Upper lobe of right lung (tissue), 1 donor: ENCODE measurements around the gene SERPINI1. TPM values are rescaled to one million over a fixed set of nuclear protein-coding genes. Genes with fewer than 3 reads are reported as not detected.

Source experiments
- ATAC-seq: fragments of 200-7000 bp; cut with Tn5 transposase; one replicate; pipeline ENCODE4 v1.9.1; 2020; ENCODE audit warnings: mild to moderate bottlenecking, moderate library complexity
- DNase-seq: peaks from one replicate; pipeline ENCODE4 v3.0.0-alpha.2; 2020
- H3K27ac ChIP-seq: fragments of 200-600 bp; one replicate; pipeline ENCODE4 v1.8.0; 2022
- H3K27me3 ChIP-seq: fragments of 200-600 bp; one replicate; pipeline ENCODE4 v1.8.0; 2022; ENCODE audit warnings: mild to moderate bottlenecking
- H3K36me3 ChIP-seq: fragments of 200-600 bp; one replicate; pipeline ENCODE4 v1.8.0; 2022
- H3K4me1 ChIP-seq: fragments of 200-600 bp; one replicate; pipeline ENCODE4 v1.8.0; 2022
- H3K4me3 ChIP-seq: fragments of 200-600 bp; one replicate; pipeline ENCODE4 v1.8.0; 2022; ENCODE audit warnings: mild to moderate bottlenecking
- H3K9me3 ChIP-seq: fragments of 200-600 bp; one replicate; pipeline ENCODE4 v1.8.0; 2022
- CTCF ChIP-seq: fragments of 200-600 bp; IDR thresholded peaks from one replicate; pipeline ENCODE4 v1.8.0; 2022; ENCODE audit warnings: antibody characterized with exemption
- intact Hi-C: fragments of 100-400 bp; cut with DNase I; formaldehyde crosslinking; loops from one replicate; pipeline ENCODE4 v1.11.0; 2022
- total RNA-seq: library from RNA; stranded (reverse); fragmentation: NEBNext Ultra II Directional; extraction: Animal tissue kit (Norgen Biotek cat#: 25700); gene quantifications from one replicate; pipeline ENCODE4 v1.2.1, GENCODE V29; 2021
- donor health status: DM: no; HTN: yes; CAD: no; lungs with severe emphysema.

Gene SERPINI1
- total RNA-seq, 1 donor from 2014 or later, result 7.1 TPM

GRCh38 chr3:167843886-167844285, 108.4 kb downstream of the SERPINI1 start:
- no peak for DNase-seq
- Histone ChIP-seq H3K27ac (no peak overlapping the region), H3K9me3 (no peaks in the 10 kb centered on the region), H3K4me3 (no peak overlapping the region), H3K27me3 (no peaks in the 10 kb centered on the region), H3K36me3 (no peaks in the 10 kb centered on the region), H3K4me1 (no peaks in the 10 kb centered on the region)
- intact Hi-C loops, result no loop called here
- no peak for ATAC-seq
- no peak for TF ChIP-seq CTCF

GRCh38 chr3:167844528-167844927, 109.0 kb downstream of the SERPINI1 start:
- H3K9me3 ChIP-seq, result no peaks in the 10 kb centered on the region
- no peak for TF ChIP-seq CTCF
- H3K4me3 ChIP-seq, result no peak overlapping the region
- no peak overlapping the region for H3K27ac ChIP-seq
- no peaks in the 10 kb centered on the region for H3K36me3 ChIP-seq
- intact Hi-C loops, result no loop called here
- H3K4me1 ChIP-seq, result no peaks in the 10 kb centered on the region
- ATAC-seq (no peak), DNase-seq (no peak)
- no peaks in the 10 kb centered on the region for H3K27me3 ChIP-seq

GRCh38 chr3:167851171-167851570, 115.7 kb downstream of the SERPINI1 start:
- Histone ChIP-seq H3K4me1 (no peaks in the 10 kb centered on the region), H3K4me3 (no peak overlapping the region), H3K9me3 (no peaks in the 10 kb centered on the region), H3K27ac (no peak overlapping the region), H3K36me3 (no peaks in the 10 kb centered on the region), H3K27me3 (no peaks in the 10 kb centered on the region)
- DNase-seq (no peak), ATAC-seq (no peak)
- intact Hi-C loops, result no loop called here
- no peak for TF ChIP-seq CTCF

GRCh38 chr3:167851749-167852148, 116.2 kb downstream of the SERPINI1 start:
- Histone ChIP-seq H3K4me1 (no peaks in the 10 kb centered on the region), H3K27ac (no peak overlapping the region), H3K9me3 (no peaks in the 10 kb centered on the region), H3K27me3 (no peaks in the 10 kb centered on the region), H3K36me3 (no peaks in the 10 kb centered on the region), H3K4me3 (no peak overlapping the region)
- DNase-seq (no peak), ATAC-seq (peak; percentile 52)
- intact Hi-C loops, result no loop called here
- TF ChIP-seq CTCF, result no peak

GRCh38 chr3:167852216-167852615, 116.7 kb downstream of the SERPINI1 start:
- Histone ChIP-seq H3K4me3 (no peak overlapping the region), H3K4me1 (no peaks in the 10 kb centered on the region), H3K36me3 (no peaks in the 10 kb centered on the region), H3K9me3 (no peaks in the 10 kb centered on the region), H3K27me3 (no peaks in the 10 kb centered on the region), H3K27ac (no peak overlapping the region)
- no peak for TF ChIP-seq CTCF
- ATAC-seq, result no peak
- no peak for DNase-seq
- intact Hi-C loops, result no loop called here

DNA sequence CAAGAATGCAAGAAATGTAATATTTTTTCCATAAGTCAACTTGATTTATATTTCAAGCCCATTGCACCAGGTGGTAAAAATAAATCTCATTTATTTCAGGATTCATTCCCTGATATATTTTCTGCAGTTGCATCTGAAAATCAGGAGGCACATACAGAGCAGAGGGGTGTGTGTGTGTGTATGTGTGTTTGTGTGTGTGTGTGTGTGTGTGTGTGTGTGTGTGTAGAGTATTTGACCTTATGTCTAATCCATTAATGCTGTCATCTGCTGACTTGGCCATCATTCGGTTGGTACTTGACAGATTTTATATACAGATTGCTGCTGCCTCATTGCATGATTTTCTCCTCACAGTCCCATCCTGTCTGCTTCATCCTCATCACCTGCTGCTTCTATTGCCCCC, 118.5 kb downstream of the SERPINI1 start:
- Histone ChIP-seq H3K9me3 (no peaks in the 10 kb centered on the region), H3K27me3 (no peaks in the 10 kb centered on the region), H3K36me3 (no peaks in the 10 kb centered on the region), H3K4me1 (no peaks in the 10 kb centered on the region), H3K4me3 (no peak overlapping the region), H3K27ac (no peak overlapping the region)
- no peak for DNase-seq
- TF ChIP-seq CTCF, result no peak
- intact Hi-C loops, result no loop called here
- ATAC-seq, result no peak
